Choroid plexus epithelial cell (primary cell): ENCODE data around the gene SOHLH1.

Experiments
- DNase-seq: peaks from one replicate; pipeline ENCODE4 v3.0.0-alpha.2; 2010; ENCODE audit warnings: low read depth
- H3K4me3 ChIP-seq: 2 replicates; pipeline ENCODE4 v1.5.1; 2011; ENCODE audit warnings: low read depth, mild to moderate bottlenecking, control low read depth, low read length, moderate library complexity
- TF ChIP-seq, protein P1 (sequence below): conservative IDR thresholded peaks from 2 replicates; pipeline ENCODE4 v1.5.1; 2011; ENCODE audit warnings: low read depth, mild to moderate bottlenecking, control low read depth, inconsistent platforms, low read length, moderate library complexity

The SOHLH1 gene

DNA sequence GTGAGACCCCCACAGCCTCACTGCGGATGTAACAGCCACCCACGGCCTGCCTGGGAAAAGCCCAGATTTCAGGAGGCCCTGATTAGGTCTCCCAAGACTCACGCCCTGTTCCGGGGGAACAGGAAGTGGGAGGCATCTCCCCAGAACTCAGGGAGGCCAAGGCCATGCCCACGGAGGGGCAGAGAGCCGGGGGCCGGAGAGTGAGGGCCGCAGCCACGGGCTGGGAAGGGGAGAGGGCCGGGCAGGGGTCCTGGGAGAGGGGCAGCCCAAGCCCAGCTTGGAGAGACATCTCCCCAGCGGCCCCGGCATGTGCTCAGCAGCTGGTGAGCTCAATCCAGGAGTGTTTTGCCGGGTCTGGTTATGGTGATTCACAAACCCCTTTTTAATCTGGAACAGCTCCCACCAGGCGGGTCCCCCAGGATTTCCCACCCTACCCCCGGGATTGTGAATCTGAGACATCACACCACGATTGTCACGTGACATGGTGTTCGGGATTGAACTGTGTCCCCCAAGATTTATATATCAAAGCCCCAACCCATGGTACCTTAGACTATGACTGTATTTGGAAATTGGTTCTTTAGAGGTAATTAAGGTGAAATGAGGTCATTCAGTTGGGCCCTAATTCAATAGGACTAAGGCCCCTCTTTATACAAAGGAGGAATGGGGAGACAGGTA is 29.3 kb upstream of the SOHLH1 start:
- TF ChIP-seq, protein P1, sequence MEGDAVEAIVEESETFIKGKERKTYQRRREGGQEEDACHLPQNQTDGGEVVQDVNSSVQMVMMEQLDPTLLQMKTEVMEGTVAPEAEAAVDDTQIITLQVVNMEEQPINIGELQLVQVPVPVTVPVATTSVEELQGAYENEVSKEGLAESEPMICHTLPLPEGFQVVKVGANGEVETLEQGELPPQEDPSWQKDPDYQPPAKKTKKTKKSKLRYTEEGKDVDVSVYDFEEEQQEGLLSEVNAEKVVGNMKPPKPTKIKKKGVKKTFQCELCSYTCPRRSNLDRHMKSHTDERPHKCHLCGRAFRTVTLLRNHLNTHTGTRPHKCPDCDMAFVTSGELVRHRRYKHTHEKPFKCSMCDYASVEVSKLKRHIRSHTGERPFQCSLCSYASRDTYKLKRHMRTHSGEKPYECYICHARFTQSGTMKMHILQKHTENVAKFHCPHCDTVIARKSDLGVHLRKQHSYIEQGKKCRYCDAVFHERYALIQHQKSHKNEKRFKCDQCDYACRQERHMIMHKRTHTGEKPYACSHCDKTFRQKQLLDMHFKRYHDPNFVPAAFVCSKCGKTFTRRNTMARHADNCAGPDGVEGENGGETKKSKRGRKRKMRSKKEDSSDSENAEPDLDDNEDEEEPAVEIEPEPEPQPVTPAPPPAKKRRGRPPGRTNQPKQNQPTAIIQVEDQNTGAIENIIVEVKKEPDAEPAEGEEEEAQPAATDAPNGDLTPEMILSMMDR = no peak
- DNase-seq = no peak
- no peak overlapping the region for H3K4me3 ChIP-seq

DNA sequence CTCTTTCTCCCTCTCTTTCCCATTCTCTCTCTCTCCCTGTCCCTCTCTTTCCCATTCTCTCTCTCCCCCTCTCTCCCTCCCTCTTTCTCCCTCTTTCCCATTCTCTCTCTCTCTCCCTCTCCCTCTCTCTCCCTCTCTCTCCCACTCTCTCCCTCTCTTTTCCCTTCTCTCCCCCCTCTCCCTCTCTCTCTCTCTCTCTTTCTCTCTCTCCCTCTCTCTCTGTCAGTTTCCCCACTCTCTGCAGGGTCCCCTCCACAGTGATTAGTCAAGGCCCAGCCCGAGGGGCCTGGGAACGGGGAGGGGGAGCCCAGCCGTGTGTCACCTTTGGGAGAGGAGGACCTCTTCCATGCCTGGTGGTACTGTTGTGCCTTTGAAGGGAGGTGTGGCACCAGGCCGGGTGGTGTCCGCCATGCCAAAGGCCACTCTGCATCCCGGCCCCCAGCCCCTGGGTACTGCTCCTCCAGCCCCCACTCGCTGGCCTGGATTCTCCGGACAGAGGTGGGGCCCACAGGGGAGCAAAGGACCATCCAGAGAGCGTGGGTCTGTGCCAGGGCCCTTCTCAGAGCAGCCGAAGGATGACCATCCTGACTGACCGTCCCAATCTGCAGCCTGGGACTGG is 28.1 kb upstream of the SOHLH1 start:
- no peak for DNase-seq
- TF ChIP-seq, protein P1 = no peak
- H3K4me3 ChIP-seq = no peak overlapping the region

DNA sequence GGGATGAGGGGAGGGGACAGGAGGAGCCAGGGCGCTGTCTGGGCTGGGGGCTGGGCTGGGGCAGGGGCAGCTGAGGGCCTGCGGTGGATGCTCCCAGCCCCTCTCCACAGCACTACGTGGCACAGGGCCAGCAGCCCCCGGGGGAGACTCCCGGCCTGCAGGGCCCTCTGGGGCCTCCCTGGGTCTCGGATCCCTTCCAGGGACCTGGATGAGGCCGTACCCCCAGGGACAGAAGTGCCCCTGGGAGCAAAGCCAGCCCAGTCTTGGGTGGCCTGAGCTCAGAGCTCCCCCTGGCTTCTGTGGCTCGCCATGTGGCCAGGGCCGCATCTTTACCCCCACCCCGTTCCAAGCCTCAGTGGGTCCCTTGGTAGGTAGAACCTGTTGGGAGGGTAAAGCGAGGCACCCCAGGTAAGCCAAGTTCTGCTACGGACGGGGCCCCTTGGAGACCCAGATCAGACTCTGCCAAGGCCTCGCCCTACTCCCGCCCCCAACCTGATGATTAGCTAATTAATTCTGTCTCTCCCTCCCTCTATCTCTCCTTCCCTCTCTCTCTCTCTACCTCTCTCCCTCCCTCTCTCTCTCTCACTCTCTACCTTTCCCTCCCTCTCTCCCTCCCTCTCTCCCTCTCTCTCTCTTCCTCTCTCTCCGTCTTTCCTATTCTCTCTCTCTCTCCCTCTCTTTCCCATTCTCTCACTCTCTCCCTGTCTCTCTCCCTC is 27.0 kb upstream of the SOHLH1 start:
- no peak overlapping the region for H3K4me3 ChIP-seq
- TF ChIP-seq, protein P1 = peak; percentile 22
- DNase-seq = no peak

DNA sequence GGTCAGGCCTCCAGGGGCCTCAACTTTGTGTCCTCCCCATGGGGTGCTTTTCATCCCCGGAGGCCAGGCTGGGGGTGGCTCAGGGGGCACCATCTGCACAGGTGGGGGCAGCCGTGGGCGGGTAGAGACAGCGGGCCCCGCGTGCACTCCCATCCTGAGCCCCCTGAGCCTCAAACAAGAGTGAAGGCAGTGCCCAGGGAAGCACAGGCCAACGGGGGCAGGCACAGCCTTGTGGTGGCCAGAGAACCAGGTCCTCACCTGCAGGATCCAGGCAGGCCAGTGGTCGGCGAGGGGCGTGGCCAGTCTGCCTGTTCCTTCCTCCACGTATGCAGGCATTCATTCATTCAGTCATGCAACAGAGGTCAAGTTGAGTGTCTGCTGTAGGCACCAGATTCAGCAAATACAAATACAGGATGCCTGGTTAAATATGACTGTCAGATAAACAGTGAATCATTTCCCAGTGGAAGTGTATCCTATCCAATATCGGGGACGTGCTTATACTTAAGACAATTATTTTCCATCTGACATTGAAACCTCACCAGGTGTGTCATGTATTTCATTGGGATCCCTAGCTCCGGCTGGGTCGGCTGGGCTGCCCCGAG is 25.0 kb upstream of the SOHLH1 start:
- no peak overlapping the region for H3K4me3 ChIP-seq

DNA sequence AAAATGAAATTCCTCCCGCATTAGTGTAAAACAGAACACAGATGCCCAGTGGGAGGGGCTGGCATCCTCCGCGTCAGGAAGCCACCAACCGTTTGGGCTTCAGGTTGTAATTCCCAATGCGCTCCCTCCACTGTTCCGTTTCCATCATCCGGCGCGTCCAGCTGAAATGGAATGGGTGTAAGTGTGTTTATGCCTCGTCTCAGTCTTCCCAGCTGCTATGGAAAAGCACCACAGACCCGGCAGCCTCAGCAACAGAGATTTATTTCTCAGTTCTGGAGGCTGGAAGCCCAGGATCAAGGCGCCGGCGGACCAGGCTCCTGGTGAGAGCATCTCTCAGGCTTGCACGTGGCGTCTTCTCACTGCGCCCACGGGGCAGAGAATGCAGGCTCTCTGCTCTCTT is 23.1 kb upstream of the SOHLH1 start:
- no peak for DNase-seq
- TF ChIP-seq, protein P1 = no peak

More for the DNA sequence above, 25.0 kb upstream of the SOHLH1 start:
- TF ChIP-seq, protein P1 = no peak
- DNase-seq = no peak

DNA sequence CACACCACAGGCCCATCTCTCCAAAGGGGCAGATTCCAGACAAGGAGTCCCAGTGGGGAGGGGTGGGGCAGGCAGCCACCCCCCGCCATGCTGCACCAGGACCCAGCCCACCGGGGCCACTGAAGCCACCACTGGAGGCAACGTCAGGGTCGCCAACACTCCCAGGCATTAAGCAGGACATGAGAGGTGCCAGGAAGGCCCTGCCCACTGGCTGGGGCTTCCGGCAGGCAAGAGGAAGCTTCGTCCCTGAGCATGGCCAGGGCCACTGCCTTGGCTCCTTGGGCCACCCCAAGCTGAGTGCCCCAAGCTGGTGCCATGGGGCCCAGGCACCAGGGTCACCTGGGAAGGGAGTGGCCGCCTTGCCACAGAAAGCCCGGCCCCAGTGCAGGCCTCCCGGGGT is 20.2 kb upstream of the SOHLH1 start:
- H3K4me3 ChIP-seq = no peak overlapping the region
- TF ChIP-seq, protein P1 = no peak
- no peak for DNase-seq

More for the DNA sequence above, 23.1 kb upstream of the SOHLH1 start:
- no peak overlapping the region for H3K4me3 ChIP-seq
